ENCODE results near the gene AGFG2. TPM values are rescaled to one million over a fixed set of nuclear protein-coding genes. Genes with fewer than 3 reads are reported as not detected.
"Not testable (repeated sequence)": the region's sequence is repeated elsewhere in the genome, so short reads cannot be mapped to it uniquely, and the experiment has no call there.

The AGFG2 gene
- total RNA-seq, 1 donor from 2014 or later, result 10.3 TPM

DNA sequence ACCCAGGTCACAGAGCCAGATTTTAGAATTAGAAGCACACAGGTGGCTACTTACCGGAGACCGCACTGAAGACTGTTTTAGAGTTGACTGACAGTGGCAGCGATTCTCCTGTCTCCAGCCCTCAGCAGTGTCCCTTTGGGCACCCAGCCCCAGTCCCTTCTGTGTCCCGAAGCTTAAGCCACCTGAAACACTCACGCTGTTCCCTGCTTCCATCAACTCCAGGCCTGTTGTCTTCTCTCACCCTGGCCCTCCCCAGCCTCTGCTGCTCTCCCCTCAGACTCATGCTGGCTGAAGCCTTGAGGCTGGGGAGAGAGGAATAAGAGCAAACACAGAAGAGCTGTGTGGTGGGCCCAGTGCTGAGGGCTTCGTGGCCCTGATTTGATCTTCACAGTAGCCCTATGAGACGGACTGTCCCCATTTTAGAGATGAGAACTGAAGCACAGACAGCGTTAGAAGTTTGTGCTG, 24.1 kb downstream of the AGFG2 start:
- Mint-ChIP-seq H3K36me3 (ENCODE audit: insufficient read depth) (peaks cover 5% of the 10 kb centered on the region), H3K9me3 (ENCODE audit: low read depth) (no peaks in the 10 kb centered on the region), H3K27ac (no peak overlapping the region), H3K4me1 (ENCODE audit: low read depth) (peaks cover 11% of the 10 kb centered on the region), H3K27me3 (no peaks in the 10 kb centered on the region), H3K4me3 (ENCODE audit: low read depth) (no peak overlapping the region)
- TF ChIP-seq, protein P1, sequence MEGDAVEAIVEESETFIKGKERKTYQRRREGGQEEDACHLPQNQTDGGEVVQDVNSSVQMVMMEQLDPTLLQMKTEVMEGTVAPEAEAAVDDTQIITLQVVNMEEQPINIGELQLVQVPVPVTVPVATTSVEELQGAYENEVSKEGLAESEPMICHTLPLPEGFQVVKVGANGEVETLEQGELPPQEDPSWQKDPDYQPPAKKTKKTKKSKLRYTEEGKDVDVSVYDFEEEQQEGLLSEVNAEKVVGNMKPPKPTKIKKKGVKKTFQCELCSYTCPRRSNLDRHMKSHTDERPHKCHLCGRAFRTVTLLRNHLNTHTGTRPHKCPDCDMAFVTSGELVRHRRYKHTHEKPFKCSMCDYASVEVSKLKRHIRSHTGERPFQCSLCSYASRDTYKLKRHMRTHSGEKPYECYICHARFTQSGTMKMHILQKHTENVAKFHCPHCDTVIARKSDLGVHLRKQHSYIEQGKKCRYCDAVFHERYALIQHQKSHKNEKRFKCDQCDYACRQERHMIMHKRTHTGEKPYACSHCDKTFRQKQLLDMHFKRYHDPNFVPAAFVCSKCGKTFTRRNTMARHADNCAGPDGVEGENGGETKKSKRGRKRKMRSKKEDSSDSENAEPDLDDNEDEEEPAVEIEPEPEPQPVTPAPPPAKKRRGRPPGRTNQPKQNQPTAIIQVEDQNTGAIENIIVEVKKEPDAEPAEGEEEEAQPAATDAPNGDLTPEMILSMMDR (IDR thresholded peaks at IDR 0.05; ENCODE audit: unreplicated experiment), result no peak
- DNase-seq (ENCODE audit: low spot score, unreplicated experiment), result no peak

DNA sequence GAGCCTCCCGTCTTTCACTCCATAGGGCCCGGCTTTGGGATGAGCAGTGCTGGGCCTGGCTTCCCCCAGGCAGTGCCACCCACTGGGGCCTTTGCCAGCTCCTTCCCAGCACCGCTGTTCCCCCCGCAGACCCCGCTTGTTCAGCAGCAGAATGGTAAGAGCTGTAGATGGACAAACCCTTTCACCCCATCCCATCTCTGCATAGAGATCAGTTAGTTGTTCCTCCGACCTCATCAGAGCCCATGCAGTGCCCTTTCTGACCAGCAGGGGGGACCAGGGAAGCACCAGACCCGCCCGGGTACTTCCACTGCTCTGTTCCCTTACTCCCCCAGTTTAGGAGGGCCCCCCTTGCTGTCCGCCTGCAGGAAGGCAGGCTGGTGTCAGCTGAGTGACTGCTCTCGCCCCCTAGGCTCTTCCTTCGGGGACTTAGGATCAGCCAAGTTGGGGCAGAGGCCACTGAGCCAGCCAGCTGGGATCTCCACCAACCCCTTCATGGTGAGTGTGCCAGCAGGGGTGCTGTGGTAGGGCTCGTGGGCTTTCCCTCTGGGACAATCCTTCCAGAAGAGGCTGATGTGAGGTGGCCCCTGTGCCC, 24.9 kb downstream of the AGFG2 start:
- H3K27me3 Mint-ChIP-seq, result no peaks in the 10 kb centered on the region
- DNase-seq (ENCODE audit: low spot score, unreplicated experiment), result peak; percentile 65
- peaks cover 14% of the 10 kb centered on the region for H3K4me1 Mint-ChIP-seq (ENCODE audit: low read depth)
- H3K27ac Mint-ChIP-seq, result no peak overlapping the region
- TF ChIP-seq, protein P1 (IDR thresholded peaks at IDR 0.05; ENCODE audit: unreplicated experiment), result peak; percentile 93
- H3K4me3 Mint-ChIP-seq (ENCODE audit: low read depth), result no peak overlapping the region
- H3K36me3 Mint-ChIP-seq (ENCODE audit: insufficient read depth), result peaks cover 5% of the 10 kb centered on the region
- no peaks in the 10 kb centered on the region for H3K9me3 Mint-ChIP-seq (ENCODE audit: low read depth)

DNA sequence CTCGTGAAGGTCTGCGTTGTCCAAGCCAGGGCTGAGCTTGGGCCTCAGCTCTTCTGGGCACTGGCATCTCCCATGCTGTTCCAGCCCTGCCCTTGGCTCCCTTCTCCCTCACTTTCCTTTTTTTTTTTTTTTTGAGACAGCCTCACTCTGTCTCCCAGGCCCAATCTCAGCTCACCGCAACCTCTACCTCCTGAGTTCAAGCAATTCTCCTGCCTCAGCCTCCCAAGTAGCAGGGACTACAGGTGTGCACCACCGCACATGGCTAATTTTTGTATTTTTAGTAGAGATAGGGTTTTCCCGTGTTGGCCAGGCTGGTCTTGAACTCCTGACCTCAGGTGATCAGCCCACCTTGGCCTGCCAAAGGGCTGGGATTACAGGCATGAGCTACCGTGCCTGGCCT, 25.4 kb downstream of the AGFG2 start:
- not testable (repeated sequence) for H3K36me3 Mint-ChIP-seq (ENCODE audit: insufficient read depth); DNase-seq (ENCODE audit: low spot score, unreplicated experiment); H3K27ac Mint-ChIP-seq; H3K4me3 Mint-ChIP-seq (ENCODE audit: low read depth); H3K9me3 Mint-ChIP-seq (ENCODE audit: low read depth); H3K27me3 Mint-ChIP-seq
- peaks cover 15% of the 10 kb centered on the region for H3K4me1 Mint-ChIP-seq (ENCODE audit: low read depth)

DNA sequence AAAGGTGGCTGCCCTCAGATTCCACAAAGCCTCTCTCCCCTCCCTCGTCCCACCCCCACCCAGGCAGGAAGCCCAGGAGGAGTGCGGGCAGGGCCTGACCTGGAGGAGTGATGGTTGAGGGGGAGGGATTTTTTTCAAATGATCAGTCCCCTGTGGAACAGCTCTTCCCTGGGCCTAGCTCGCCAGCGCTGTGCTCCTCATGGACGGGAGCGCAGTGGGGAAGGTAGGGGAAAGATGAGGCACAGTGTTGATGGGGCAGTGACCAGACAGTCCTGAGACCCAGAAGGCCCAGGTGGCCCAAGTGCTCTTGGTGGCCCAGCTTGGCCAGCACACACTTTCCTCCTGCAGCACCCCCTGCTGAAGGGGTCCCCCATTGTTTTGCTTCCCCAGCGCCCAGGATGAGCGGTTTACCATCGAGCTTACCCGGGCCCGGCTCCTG, 26.1 kb downstream of the AGFG2 start:
- Mint-ChIP-seq H3K27ac (no peak overlapping the region), H3K36me3 (ENCODE audit: insufficient read depth) (peaks cover 5% of the 10 kb centered on the region), H3K9me3 (ENCODE audit: low read depth) (no peaks in the 10 kb centered on the region), H3K4me3 (ENCODE audit: low read depth) (no peak overlapping the region), H3K27me3 (no peaks in the 10 kb centered on the region), H3K4me1 (ENCODE audit: low read depth) (peaks cover 13% of the 10 kb centered on the region)
- TF ChIP-seq, protein P1 (IDR thresholded peaks at IDR 0.05; ENCODE audit: unreplicated experiment), result no peak
- no peak for DNase-seq (ENCODE audit: low spot score, unreplicated experiment)

DNA sequence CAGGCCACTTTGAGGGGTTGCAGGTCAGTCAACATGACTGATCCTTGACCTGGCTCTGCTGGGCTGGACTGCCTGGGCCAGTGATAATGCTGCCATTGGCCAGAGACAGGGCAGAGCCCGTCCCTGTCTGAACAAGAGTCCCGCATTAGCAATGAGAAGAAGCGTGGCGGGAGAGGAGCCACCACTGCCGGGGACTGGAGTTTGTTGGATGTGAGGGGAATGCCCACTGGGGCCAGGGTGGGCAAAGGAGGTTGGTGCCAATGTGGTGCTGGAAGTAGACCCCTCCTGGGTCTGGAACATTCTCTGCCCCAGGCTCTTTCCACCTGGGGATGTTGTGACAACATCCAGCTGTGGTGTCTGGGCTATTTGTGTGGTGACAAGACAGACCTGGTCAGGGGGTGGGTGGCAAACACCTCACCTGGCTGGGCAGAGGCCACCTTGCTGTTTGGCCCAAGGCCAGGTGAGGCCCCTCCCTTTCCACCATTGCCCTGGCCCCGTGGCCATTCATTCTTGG, 27.1 kb downstream of the AGFG2 start:
- no peak overlapping the region for H3K4me3 Mint-ChIP-seq (ENCODE audit: low read depth)
- H3K4me1 Mint-ChIP-seq (ENCODE audit: low read depth), result peaks cover 13% of the 10 kb centered on the region
- no peaks in the 10 kb centered on the region for H3K27me3 Mint-ChIP-seq
- TF ChIP-seq, protein P1 (IDR thresholded peaks at IDR 0.05; ENCODE audit: unreplicated experiment), result no peak
- H3K9me3 Mint-ChIP-seq (ENCODE audit: low read depth), result no peaks in the 10 kb centered on the region
- H3K36me3 Mint-ChIP-seq (ENCODE audit: insufficient read depth), result peaks cover 5% of the 10 kb centered on the region
- no peak for DNase-seq (ENCODE audit: low spot score, unreplicated experiment)
- H3K27ac Mint-ChIP-seq, result no peak overlapping the region

All from progenitor cell of endocrine pancreas (in vitro differentiated cells).